GM13977 (cell line): ENCODE measurements around the gene ITLN2.

Experiments
- DNase-seq: peaks from one replicate; pipeline ENCODE4 v3.0.0; 2012; ENCODE audit warnings: low spot score
- CTCF ChIP-seq: IDR thresholded peaks from 2 replicates; pipeline ENCODE4 v1.5.1; 2012; ENCODE audit warnings: mild to moderate bottlenecking, control low read depth; ENCODE audit not compliant: insufficient read depth; ENCODE audit errors: extremely low read depth, missing control alignments
- in situ Hi-C: fragments of 300-500 bp; cut with MboI; formaldehyde crosslinking; loops from one replicate; pipeline ENCODE4 v1.12.0; 2022; ENCODE audit warnings: low sequenced_read_pairs, low pct_unique_long_range_greater_than_20kb, mixed read lengths, inconsistent platforms; ENCODE audit not compliant: unreplicated experiment

The ITLN2 gene

DNA sequence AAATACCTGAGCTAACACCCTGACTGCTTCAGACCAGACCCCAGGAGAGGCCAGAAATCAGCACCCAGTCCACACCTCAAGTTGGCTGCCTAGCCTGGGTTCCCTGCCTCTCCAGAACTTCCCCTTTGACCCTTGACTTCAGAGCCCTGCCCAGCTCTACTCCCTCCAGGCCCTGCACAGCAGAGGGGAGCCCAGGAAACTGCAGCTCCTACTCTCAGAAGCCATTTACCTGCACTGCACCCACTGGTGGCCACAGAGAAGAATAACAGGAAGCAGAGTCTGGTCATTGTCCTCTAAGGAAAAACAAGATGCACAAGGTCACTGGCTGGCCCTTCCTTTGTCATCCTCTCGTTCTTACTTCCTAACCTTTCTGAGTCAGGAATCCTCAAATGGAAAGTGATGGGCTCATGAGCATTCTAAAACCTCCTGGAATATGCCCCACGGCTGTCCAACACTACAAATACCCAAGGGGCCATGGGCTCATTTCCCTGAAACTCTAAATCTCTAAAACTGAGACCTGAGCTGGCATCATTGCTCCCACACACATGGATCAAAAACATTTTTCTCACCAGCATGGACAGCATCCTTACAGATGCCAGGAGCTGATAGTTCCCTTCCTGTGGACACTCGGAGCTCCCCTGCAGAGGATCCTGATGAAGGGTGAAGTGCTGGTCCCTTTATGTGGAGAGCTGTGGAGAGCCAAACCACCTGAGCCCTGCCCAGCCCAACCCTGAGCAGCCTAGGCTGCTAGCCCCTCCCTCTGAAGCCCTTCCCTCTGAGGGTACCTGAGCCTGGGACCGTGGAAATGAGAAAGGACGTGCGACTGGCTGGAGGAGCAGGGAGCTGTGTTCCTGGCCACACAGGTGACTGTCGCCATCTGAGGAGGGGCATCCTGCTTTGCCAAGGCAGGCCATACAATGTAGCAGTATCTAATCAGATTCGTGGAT is at the start of gene ITLN2:
TSS of gene ITLN2 (minus strand) at position 652 of the 947 bp plus-strand sequence. CDS start at position 584, 68 bp downstream.
- DNase-seq, result peak; percentile 70
- TF ChIP-seq CTCF, result peak; percentile 81
- in situ Hi-C loops, result loop anchor here (5.0 to 25.0 kb wide), 2 partner anchors 112 to 542 kb away; partner anchors contain the start of gene VANGL2

DNA sequence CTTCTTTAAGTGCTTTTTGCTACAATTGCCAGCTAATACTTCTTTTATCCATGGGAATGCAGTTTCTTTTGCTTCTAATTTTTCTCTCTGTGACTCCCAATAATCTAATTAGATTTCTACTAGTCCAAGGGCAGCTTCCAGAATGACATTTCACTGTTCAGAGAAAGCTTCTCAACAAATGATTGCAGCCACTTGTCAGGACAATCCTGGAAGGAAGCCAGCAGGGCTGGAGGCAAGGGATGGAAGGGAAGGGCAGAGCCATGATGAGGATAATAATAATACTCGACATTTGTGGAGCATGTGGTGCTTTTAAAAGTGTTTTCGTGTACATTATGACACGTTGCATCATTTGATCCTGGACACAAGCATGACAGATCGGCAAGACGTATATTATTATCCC is 46.9 kb upstream of the ITLN2 start:
- no peak for DNase-seq
- TF ChIP-seq CTCF, result no peak
- in situ Hi-C loops, result no loop called here

- in situ Hi-C loops, result no loop called here
- no peak for TF ChIP-seq CTCF
- DNase-seq, result no peak
Measured at GRCh38 chr1:161000736-161001480, 46.3 kb upstream of the ITLN2 start.

DNA sequence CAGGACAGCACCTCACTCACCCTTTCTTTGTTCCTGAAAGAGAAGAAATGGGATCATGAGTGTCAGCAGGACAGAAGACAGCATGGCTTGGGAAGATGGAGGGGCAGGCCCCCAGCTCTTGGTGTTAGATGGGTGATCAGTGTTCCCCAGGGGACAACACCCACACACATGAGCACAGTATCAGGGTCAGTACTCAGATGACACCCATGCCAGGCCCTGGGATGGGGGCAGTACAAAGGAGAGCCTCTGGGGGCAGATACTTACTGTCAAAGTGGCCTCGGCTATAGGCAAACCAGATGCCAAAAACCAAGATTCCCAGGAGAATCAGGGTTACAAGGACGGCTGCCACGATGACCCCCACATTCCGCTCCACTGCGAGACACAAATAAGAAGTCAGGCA is 44.8 kb upstream of the ITLN2 start:
- DNase-seq, result no peak
- in situ Hi-C loops, result no loop called here
- no peak for TF ChIP-seq CTCF

- TF ChIP-seq CTCF, result peak; percentile 73
- in situ Hi-C loops, result no loop called here
- DNase-seq, result peak; percentile 62
Measured at GRCh38 chr1:160997323-160998038, 42.9 kb upstream of the ITLN2 start.

GRCh38 chr1:160996178-160996577 is 41.6 kb upstream of the ITLN2 start:
- in situ Hi-C loops, result no loop called here
- no peak for TF ChIP-seq CTCF
- DNase-seq, result no peak
